Suprapubic skin (tissue), 4 donors: ENCODE results near the gene MLEC. TPM values are rescaled to one million over a fixed set of nuclear protein-coding genes. Genes with fewer than 3 reads are reported as not detected.

ENCODE experiments used
- DNase-seq, 2 donors: peaks; one replicate each; pipeline ENCODE4 v3.0.0-alpha.2; 2019; ENCODE audit warnings: low spot score in 2 of 2
- H3K27ac ChIP-seq: fragments of 200-600 bp; sonication (generic); one replicate; pipeline ENCODE4 v1.5.1; 2019
- H3K27me3 ChIP-seq: fragments of 200-600 bp; sonication (generic); one replicate; pipeline ENCODE4 v1.5.1; 2019
- H3K36me3 ChIP-seq: fragments of 200-600 bp; sonication (generic); one replicate; pipeline ENCODE4 v1.5.1; 2019
- H3K4me1 ChIP-seq: fragments of 200-600 bp; sonication (generic); one replicate; pipeline ENCODE4 v1.5.1; 2019
- H3K4me3 ChIP-seq: fragments of 200-600 bp; sonication (generic); one replicate; pipeline ENCODE4 v1.5.1; 2019; ENCODE audit warnings: mild to moderate bottlenecking
- H3K9me3 ChIP-seq: fragments of 200-600 bp; sonication (generic); one replicate; pipeline ENCODE4 v1.5.1; 2019
- EP300 ChIP-seq: sonication (generic); formaldehyde crosslinking; IDR thresholded peaks from one replicate; pipeline ENCODE4 v1.6.1; 2017; ENCODE audit warnings: antibody characterized with exemption
- POLR2A ChIP-seq, 2 donors: fragments of 450-650 bp; IDR thresholded peaks; one replicate each; pipeline ENCODE4 v1.6.1; 2017; ENCODE audit warnings: antibody characterized with exemption in 2 of 2, mild to moderate bottlenecking in 2 of 2, moderate library complexity in 2 of 2
- POLR2AphosphoS5 ChIP-seq, 3 donors: sonication (generic); formaldehyde crosslinking; IDR thresholded peaks; one replicate each; pipeline ENCODE4 v1.6.1; 2017; ENCODE audit warnings: antibody characterized with exemption in 3 of 3
- WGBS: methylation state at CpG from one replicate; pipeline ENCODE4 v1.1.5; 2018; 5-methylcytosine and 5-hydroxymethylcytosine counted together
- total RNA-seq, 4 donors: library from RNA; depleted of rRNA; stranded (reverse); fragments of >200 nt; gene quantifications; one replicate each; pipeline ENCODE4 v1.1.0, GENCODE V29; 2016
- TF ChIP-seq, protein P1 (sequence below), 2 donors: fragments of 200-600 bp in 1 of 2; fragments of 450-650 bp in 1 of 2; sonication (generic) in 1 of 2; IDR thresholded peaks; one replicate each; pipeline ENCODE4 v1.5.1; 2016 to 2019; ENCODE audit warnings: antibody characterized with exemption in 2 of 2, mild to moderate bottlenecking in 1 of 2, moderate library complexity in 1 of 2

MLEC gene
- total RNA-seq, 4 donors from 2014 or later, result 34.8 to 72.6 (median 60.4) TPM

DNA sequence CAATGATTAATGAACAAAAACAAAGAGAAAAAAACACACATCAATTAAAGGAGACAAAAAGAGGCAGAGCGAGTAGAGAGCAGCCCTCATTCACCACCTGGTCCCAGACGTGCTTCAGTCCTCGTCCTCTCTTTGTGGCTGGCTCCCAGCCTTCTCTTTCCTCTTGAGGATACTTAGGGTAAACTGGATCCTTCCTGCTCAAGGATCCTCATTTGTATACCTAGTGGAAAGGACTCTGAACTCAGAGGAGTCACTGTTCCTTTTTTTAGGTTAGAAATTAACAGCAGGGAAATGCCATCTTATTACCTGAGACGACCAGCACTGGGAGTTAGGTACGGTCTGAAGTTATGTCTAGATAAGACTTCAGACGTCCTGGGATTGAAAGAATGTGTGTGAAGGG lies 9.7 kb downstream of the MLEC start:
- H3K27ac ChIP-seq, result no peak overlapping the region
- H3K9me3 ChIP-seq, result no peaks in the 10 kb centered on the region
- TF ChIP-seq POLR2A (IDR thresholded peaks at IDR 0.05) (no peak), POLR2AphosphoS5 (IDR thresholded peaks at IDR 0.05) (no peak), EP300 (no peak)
- TF ChIP-seq, protein P1, sequence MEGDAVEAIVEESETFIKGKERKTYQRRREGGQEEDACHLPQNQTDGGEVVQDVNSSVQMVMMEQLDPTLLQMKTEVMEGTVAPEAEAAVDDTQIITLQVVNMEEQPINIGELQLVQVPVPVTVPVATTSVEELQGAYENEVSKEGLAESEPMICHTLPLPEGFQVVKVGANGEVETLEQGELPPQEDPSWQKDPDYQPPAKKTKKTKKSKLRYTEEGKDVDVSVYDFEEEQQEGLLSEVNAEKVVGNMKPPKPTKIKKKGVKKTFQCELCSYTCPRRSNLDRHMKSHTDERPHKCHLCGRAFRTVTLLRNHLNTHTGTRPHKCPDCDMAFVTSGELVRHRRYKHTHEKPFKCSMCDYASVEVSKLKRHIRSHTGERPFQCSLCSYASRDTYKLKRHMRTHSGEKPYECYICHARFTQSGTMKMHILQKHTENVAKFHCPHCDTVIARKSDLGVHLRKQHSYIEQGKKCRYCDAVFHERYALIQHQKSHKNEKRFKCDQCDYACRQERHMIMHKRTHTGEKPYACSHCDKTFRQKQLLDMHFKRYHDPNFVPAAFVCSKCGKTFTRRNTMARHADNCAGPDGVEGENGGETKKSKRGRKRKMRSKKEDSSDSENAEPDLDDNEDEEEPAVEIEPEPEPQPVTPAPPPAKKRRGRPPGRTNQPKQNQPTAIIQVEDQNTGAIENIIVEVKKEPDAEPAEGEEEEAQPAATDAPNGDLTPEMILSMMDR (IDR thresholded peaks at IDR 0.05), result no peak
- DNase-seq, result no peak
- no peaks in the 10 kb centered on the region for H3K27me3 ChIP-seq
- WGBS, result 91% methylated on average over 6 of the region's 6 CpGs
- H3K4me3 ChIP-seq, result no peak overlapping the region
- peaks cover 9% of the 10 kb centered on the region for H3K4me1 ChIP-seq
- peaks cover 78% of the 10 kb centered on the region for H3K36me3 ChIP-seq

DNA sequence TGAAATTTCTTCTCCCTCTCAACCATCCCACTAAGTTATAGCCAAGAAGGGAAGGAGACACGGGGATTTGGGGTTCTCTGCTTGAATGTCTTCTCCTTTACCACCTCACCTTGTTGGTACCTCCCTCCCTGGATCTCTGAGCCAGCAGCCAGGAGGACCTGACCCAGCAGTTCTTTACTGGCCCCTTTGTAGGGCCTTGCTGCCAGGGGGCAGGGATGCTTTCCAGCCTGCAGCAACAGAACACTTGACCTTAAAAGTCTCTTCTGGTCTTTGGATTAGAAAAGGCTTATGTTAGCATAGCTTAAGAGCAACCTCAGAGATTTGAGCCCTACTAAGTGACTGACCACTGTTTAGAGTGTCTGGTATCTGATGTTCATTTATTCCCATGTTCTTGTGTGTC lies 10.4 kb downstream of the MLEC start:
- TF ChIP-seq EP300 (no peak), POLR2A (IDR thresholded peaks at IDR 0.05) (no peak), POLR2AphosphoS5 (IDR thresholded peaks at IDR 0.05) (no peak)
- TF ChIP-seq, protein P1 (IDR thresholded peaks at IDR 0.05), result no peak
- no peak for DNase-seq
- H3K36me3 ChIP-seq, result peaks cover 85% of the 10 kb centered on the region

DNA sequence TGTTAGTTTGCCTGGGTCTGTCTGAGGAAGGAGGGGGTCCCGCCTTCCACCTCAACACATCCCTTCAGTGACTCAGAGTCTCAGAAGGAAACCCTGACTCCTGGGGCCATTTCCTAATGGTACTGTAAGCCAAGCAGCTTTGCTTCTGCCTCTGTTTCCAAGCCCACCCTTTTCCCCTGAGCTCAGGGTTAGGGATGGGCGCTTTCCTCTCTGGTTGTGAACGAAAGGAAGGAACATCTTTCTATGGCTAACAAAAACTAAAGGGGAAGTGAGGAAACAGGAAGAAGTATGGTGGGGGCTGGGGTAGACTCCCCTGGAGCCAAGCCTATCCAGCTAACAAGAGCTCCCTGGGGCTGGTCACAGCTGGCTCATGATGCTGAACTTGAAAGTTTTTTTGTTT lies 11.7 kb downstream of the MLEC start:
- Histone ChIP-seq H3K9me3 (no peaks in the 10 kb centered on the region), H3K4me1 (no peaks in the 10 kb centered on the region), H3K36me3 (peaks cover 97% of the 10 kb centered on the region), H3K27me3 (no peaks in the 10 kb centered on the region), H3K4me3 (no peak overlapping the region), H3K27ac (no peak overlapping the region)
- 87% methylated on average over 3 of the region's 3 CpGs for WGBS
- no peak for DNase-seq
- TF ChIP-seq POLR2AphosphoS5 (IDR thresholded peaks at IDR 0.05), result no peak
- TF ChIP-seq EP300, result no peak

More for the DNA sequence above, 10.4 kb downstream of the MLEC start:
- 75% methylated on average over 1 of the region's 1 CpG for WGBS
- no peaks in the 10 kb centered on the region for H3K9me3 ChIP-seq
- peaks cover 6% of the 10 kb centered on the region for H3K4me1 ChIP-seq
- H3K27ac ChIP-seq, result no peak overlapping the region
- no peak overlapping the region for H3K4me3 ChIP-seq
- H3K27me3 ChIP-seq, result no peaks in the 10 kb centered on the region

DNA sequence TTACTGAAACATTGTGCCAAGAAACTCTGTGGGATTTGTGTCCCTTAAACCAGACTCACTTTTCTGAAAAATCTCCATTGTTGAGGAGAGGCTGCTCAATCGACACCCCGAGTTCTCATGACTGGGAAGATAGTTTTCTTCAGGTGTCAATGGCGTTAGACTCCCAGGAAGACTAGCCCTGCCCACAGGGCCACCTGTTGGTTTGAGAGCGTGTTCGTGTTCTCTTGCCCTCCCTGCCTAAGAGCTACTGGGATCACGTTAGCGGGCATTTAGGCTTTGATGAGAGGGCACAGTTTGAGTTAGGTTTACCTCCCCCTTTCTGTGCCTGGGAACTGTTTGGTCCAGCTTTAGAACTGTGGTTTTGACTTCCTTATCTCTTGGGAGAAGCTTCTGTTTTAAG lies 12.6 kb downstream of the MLEC start:
- DNase-seq, result no peak
- Histone ChIP-seq H3K27me3 (no peaks in the 10 kb centered on the region), H3K4me3 (no peak overlapping the region), H3K36me3 (peaks cover 91% of the 10 kb centered on the region), H3K27ac (no peak overlapping the region), H3K9me3 (no peaks in the 10 kb centered on the region), H3K4me1 (no peaks in the 10 kb centered on the region)
- WGBS, result 80% methylated on average over 7 of the region's 7 CpGs
- TF ChIP-seq POLR2A (IDR thresholded peaks at IDR 0.05) (no peak), EP300 (no peak), POLR2AphosphoS5 (IDR thresholded peaks at IDR 0.05) (no peak)
- TF ChIP-seq, protein P1 (IDR thresholded peaks at IDR 0.05), result no peak

DNA sequence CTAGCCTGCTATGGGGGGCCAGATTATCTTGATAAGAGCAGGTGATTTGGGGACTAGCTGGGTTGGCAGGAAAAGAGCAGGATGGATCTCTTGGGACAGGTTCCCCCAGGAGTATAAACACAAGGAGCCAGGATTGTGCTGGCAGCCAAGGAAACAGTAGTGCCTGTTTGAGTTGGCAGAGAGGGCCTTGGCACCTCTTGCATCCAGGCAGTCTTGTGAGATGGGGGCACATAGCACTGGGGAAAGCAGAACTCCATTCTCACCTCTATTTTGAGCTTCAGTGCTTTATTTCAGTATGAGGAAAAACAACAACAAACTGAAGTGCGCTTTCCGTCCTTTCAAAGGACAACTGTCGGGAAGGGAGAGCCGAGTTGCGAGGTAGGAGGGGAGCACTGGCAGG lies 13.9 kb downstream of the MLEC start:
- Histone ChIP-seq H3K36me3 (peaks cover 78% of the 10 kb centered on the region), H3K4me3 (no peak overlapping the region), H3K4me1 (no peaks in the 10 kb centered on the region), H3K9me3 (no peaks in the 10 kb centered on the region), H3K27ac (no peak overlapping the region), H3K27me3 (no peaks in the 10 kb centered on the region)
- WGBS, result 97% methylated on average over 5 of the region's 5 CpGs
- TF ChIP-seq EP300 (no peak), POLR2AphosphoS5 (IDR thresholded peaks at IDR 0.05) (no peak), POLR2A (IDR thresholded peaks at IDR 0.05) (no peak)
- TF ChIP-seq, protein P1 (IDR thresholded peaks at IDR 0.05), result no peak
- DNase-seq, result no peak

DNA sequence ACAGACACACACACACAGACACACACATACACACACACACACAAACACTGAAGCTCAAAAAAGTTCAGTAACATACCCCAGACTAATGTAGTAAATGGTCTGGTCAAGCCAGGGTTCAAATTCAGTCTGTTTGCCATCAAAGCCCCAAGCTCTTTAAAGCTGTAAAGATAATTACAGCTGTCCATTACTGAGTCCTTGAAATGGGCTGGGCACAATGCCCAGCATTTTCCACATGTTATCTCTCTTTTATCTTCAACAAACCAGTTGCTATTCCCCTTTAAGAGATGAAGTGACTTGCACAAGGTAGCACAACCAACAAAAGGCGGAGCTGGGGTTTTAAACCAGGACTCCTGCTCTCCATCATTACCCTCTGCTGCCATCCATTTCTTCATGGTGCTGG lies 15.7 kb downstream of the MLEC start:
- no peaks in the 10 kb centered on the region for H3K27me3 ChIP-seq
- no peak overlapping the region for H3K27ac ChIP-seq
- H3K9me3 ChIP-seq, result no peaks in the 10 kb centered on the region
- 100% methylated on average over 1 of the region's 1 CpG for WGBS
- H3K36me3 ChIP-seq, result peaks cover 60% of the 10 kb centered on the region
- no peak for DNase-seq
- no peak overlapping the region for H3K4me3 ChIP-seq
- H3K4me1 ChIP-seq, result no peaks in the 10 kb centered on the region
- TF ChIP-seq POLR2AphosphoS5 (IDR thresholded peaks at IDR 0.05), result no peak
- TF ChIP-seq POLR2A (IDR thresholded peaks at IDR 0.05), result no peak
- TF ChIP-seq, protein P1 (IDR thresholded peaks at IDR 0.05), result no peak
- TF ChIP-seq EP300, result no peak
